PC-9 (cell line): ENCODE measurements around the gene B3GAT2.

Source experiments
- EZH2 ChIP-seq: fragments of 200-600 bp; sonication (generic); IDR thresholded peaks from 2 replicates; pipeline ENCODE4 v1.8.0; 2017; ENCODE audit warnings: antibody characterized with exemption, low read depth
- TF ChIP-seq, protein P1 (sequence below): fragments of 200-600 bp; sonication (generic); conservative IDR thresholded peaks from 2 replicates; pipeline ENCODE4 v1.6.1; 2017; ENCODE audit warnings: mixed run types, antibody characterized with exemption, mild to moderate bottlenecking, moderate library complexity

DNA sequence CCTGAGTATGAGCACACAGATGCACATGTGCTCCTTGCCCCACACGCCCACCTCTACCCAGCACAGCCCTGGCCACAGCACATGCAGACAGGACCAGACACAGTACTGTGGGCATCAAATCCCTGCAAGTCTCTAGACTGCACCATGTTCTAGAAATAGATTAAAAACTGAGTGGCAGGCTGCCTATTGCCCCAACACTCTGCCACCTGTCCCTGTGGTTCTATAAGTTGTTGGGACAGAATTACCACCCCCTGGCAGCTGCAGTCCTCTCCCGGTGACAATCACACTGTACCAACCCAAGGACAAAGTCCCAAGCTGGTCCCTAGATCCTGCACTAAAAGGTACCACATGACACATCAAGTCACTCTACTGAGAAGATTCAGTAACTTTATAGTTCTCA, 70.2 kb downstream of the B3GAT2 start:
- TF ChIP-seq, protein P1, sequence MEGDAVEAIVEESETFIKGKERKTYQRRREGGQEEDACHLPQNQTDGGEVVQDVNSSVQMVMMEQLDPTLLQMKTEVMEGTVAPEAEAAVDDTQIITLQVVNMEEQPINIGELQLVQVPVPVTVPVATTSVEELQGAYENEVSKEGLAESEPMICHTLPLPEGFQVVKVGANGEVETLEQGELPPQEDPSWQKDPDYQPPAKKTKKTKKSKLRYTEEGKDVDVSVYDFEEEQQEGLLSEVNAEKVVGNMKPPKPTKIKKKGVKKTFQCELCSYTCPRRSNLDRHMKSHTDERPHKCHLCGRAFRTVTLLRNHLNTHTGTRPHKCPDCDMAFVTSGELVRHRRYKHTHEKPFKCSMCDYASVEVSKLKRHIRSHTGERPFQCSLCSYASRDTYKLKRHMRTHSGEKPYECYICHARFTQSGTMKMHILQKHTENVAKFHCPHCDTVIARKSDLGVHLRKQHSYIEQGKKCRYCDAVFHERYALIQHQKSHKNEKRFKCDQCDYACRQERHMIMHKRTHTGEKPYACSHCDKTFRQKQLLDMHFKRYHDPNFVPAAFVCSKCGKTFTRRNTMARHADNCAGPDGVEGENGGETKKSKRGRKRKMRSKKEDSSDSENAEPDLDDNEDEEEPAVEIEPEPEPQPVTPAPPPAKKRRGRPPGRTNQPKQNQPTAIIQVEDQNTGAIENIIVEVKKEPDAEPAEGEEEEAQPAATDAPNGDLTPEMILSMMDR = no peak
- no peak for TF ChIP-seq EZH2
